ENCODE measurements around the gene ABHD5. TPM values are rescaled to one million over a fixed set of nuclear protein-coding genes. Genes with fewer than 3 reads are reported as not detected.

The ABHD5 gene
- total and polyA plus RNA-seq, 2 of the 8 experiments (the other 6 are each of a cell fraction or from before 2014, with no cell fraction given), result 10.5 to 16.4 TPM

- TF ChIP-seq CHD7 (IDR thresholded peaks at IDR 0.05; ENCODE audit: insufficient replicate concordance, low read length), result no peak
- no peak for TF ChIP-seq BRCA1 (IDR thresholded peaks at IDR 0.05; ENCODE audit: low read depth, low read length)
- no peak for TF ChIP-seq NANOG (IDR thresholded peaks at IDR 0.05; ENCODE audit: insufficient read depth, low read depth, low read length, poor library complexity, severe bottlenecking)
- no peak for TF ChIP-seq EP300 (IDR thresholded peaks at IDR 0.05; ENCODE audit: borderline replicate concordance in 1 of 2, low read depth in 2 of 2, low read length in 2 of 2)
- TF ChIP-seq CHD1 (IDR thresholded peaks at IDR 0.05; ENCODE audit: low read depth, low read length), result no peak
- no peak for TF ChIP-seq MAFK (IDR thresholded peaks at IDR 0.05; ENCODE audit: low read depth, low read length)
- no peak for TF ChIP-seq NRF1 (IDR thresholded peaks at IDR 0.05; ENCODE audit: low read depth, low read length)
- no peak for TF ChIP-seq RXRA (IDR thresholded peaks at IDR 0.05; ENCODE audit: insufficient read depth, low read depth, low read length)
- TF ChIP-seq CBX5 (IDR thresholded peaks at IDR 0.05; ENCODE audit: low read depth, low read length), result no peak
- TF ChIP-seq POLR2A (IDR thresholded peaks at IDR 0.05; ENCODE audit: control extremely low read depth in 1 of 2, low read depth in 2 of 2, low read length in 2 of 2), result no peak
- TF ChIP-seq GABPA (IDR thresholded peaks at IDR 0.05; ENCODE audit: borderline replicate concordance, insufficient read depth, low read length), result no peak
Measured at GRCh38 chr3:43762451-43762850, 71.7 kb downstream of the ABHD5 start (continued).
